Nephron progenitor cell (in vitro differentiated cells): ENCODE data around the gene QRFP.

Source experiments
- DNase-seq: peaks from one replicate; pipeline ENCODE4 v3.0.0; 2021
- H3K27ac Mint-ChIP-seq: 2 replicates; pipeline ENCODE4 v1.8.0; 2021; ENCODE audit warnings: mild to moderate bottlenecking, moderate library complexity, mixed read lengths
- H3K27me3 Mint-ChIP-seq: 2 replicates; pipeline ENCODE4 v1.8.0; 2021; ENCODE audit warnings: mild to moderate bottlenecking, low read depth, mixed read lengths; ENCODE audit not compliant: poor library complexity
- H3K36me3 Mint-ChIP-seq: 2 replicates; pipeline ENCODE4 v1.8.0; 2021; ENCODE audit warnings: low read depth, mixed read lengths
- H3K4me1 Mint-ChIP-seq: 2 replicates; pipeline ENCODE4 v1.8.0; 2021; ENCODE audit warnings: mixed read lengths
- H3K4me3 Mint-ChIP-seq: 2 replicates; pipeline ENCODE4 v1.8.0; 2021; ENCODE audit warnings: mild to moderate bottlenecking, moderate library complexity, mixed read lengths
- H3K9me3 Mint-ChIP-seq: 2 replicates; pipeline ENCODE4 v1.8.0; 2021; ENCODE audit warnings: mild to moderate bottlenecking, moderate library complexity, mixed read lengths
- CTCF ChIP-seq: fragments of 200-600 bp; sonication (generic); IDR thresholded peaks from 2 replicates; pipeline ENCODE4 v1.5.0; 2021; ENCODE audit warnings: antibody characterized with exemption

The QRFP gene

GRCh38 chr9:130906735-130907416, 10.3 kb upstream of the QRFP start:
- Mint-ChIP-seq H3K4me3 (no peak overlapping the region), H3K9me3 (no peaks in the 10 kb centered on the region), H3K36me3 (no peaks in the 10 kb centered on the region), H3K27ac (peak overlapping the region; percentile 85), H3K4me1 (peaks cover 24% of the 10 kb centered on the region), H3K27me3 (peaks cover 14% of the 10 kb centered on the region)
- no peak for TF ChIP-seq CTCF
- no peak for DNase-seq

- no peaks in the 10 kb centered on the region for H3K9me3 Mint-ChIP-seq
- H3K36me3 Mint-ChIP-seq = no peaks in the 10 kb centered on the region
- no peak overlapping the region for H3K4me3 Mint-ChIP-seq
- DNase-seq = no peak
- no peak for TF ChIP-seq CTCF
- H3K4me1 Mint-ChIP-seq = peaks cover 23% of the 10 kb centered on the region
- peaks cover 14% of the 10 kb centered on the region for H3K27me3 Mint-ChIP-seq
- H3K27ac Mint-ChIP-seq = no peak overlapping the region
These were observed 9.5 kb upstream of the QRFP start for GRCh38 chr9:130905902-130906734.

- Mint-ChIP-seq H3K4me1 (peaks cover 17% of the 10 kb centered on the region), H3K4me3 (no peak overlapping the region), H3K27me3 (peaks cover 19% of the 10 kb centered on the region), H3K27ac (no peak overlapping the region), H3K9me3 (no peaks in the 10 kb centered on the region), H3K36me3 (no peaks in the 10 kb centered on the region)
- DNase-seq = no peak
- no peak for TF ChIP-seq CTCF
These were observed 8.7 kb upstream of the QRFP start for GRCh38 chr9:130905125-130905901.

- Mint-ChIP-seq H3K36me3 (no peaks in the 10 kb centered on the region), H3K9me3 (no peaks in the 10 kb centered on the region), H3K4me3 (no peak overlapping the region), H3K4me1 (peaks cover 17% of the 10 kb centered on the region), H3K27me3 (peaks cover 24% of the 10 kb centered on the region), H3K27ac (no peak overlapping the region)
- no peak for TF ChIP-seq CTCF
- DNase-seq = no peak
These were observed 7.7 kb upstream of the QRFP start for GRCh38 chr9:130904070-130905044.
